GM21423 (cell line): Measurements from ENCODE around the gene MYH7B.

Experiments used
- ATAC-seq: cut with Tn5 transposase; IDR thresholded peaks from one replicate; pipeline ENCODE4 v1.9.1; 2021; ENCODE audit warnings: mild to moderate bottlenecking, moderate library complexity; ENCODE audit not compliant: unreplicated experiment

Gene MYH7B

GRCh38 chr20:34955231-34956040 lies at the start of gene MYH7B, which contains the start of gene GSS:
Gene MYH7B (plus strand): TSS chr20:34955868. CDS start chr20:34978006, 22,138 bp downstream.
Gene GSS (minus strand): TSS chr20:34955806. CDS start chr20:34951852, 3,954 bp downstream.
- peak; percentile 85 for ATAC-seq

GRCh38 chr20:34907616-34908469 lies 47.8 kb upstream of the MYH7B start:
- ATAC-seq = no peak

- ATAC-seq = no peak
Observed at GRCh38 chr20:34915131-34915530, 40.5 kb upstream of the MYH7B start.

GRCh38 chr20:34915749-34916455 lies 39.8 kb upstream of the MYH7B start:
- no peak for ATAC-seq

- no peak for ATAC-seq
Observed at GRCh38 chr20:34916774-34917354, 38.8 kb upstream of the MYH7B start.

- ATAC-seq = no peak
Observed at GRCh38 chr20:34920055-34920454, 35.6 kb upstream of the MYH7B start.

- ATAC-seq = no peak
Observed at GRCh38 chr20:34921436-34921835, 34.2 kb upstream of the MYH7B start.

- ATAC-seq = no peak
Observed at GRCh38 chr20:34922654-34923381, 32.9 kb upstream of the MYH7B start.

- no peak for ATAC-seq
Observed at GRCh38 chr20:34923414-34923813, 32.3 kb upstream of the MYH7B start.

- ATAC-seq = no peak
Observed at GRCh38 chr20:34925341-34925740, 30.3 kb upstream of the MYH7B start.

- no peak for ATAC-seq
Observed at GRCh38 chr20:34925981-34926380, 29.7 kb upstream of the MYH7B start.

GRCh38 chr20:34926581-34926980 lies 29.1 kb upstream of the MYH7B start:
- no peak for ATAC-seq

- ATAC-seq = no peak
Observed at GRCh38 chr20:34927736-34928135, 27.9 kb upstream of the MYH7B start.

- ATAC-seq = no peak
Observed at GRCh38 chr20:34928411-34928810, 27.3 kb upstream of the MYH7B start.

GRCh38 chr20:34931771-34932170 lies 23.9 kb upstream of the MYH7B start:
- no peak for ATAC-seq

GRCh38 chr20:34938466-34939163 lies 17.1 kb upstream of the MYH7B start:
- ATAC-seq = no peak

- ATAC-seq = no peak
Observed at GRCh38 chr20:34940081-34940481, 15.6 kb upstream of the MYH7B start.

- ATAC-seq = no peak
Observed at GRCh38 chr20:34941226-34941625, 14.4 kb upstream of the MYH7B start.

GRCh38 chr20:34942301-34942700 lies 13.4 kb upstream of the MYH7B start:
- no peak for ATAC-seq
